HPDE6-E6E7 (cell line): ENCODE data around the gene RALGAPA1.
"Not testable (repeated sequence)": the region's sequence is repeated elsewhere in the genome, so short reads cannot be mapped to it uniquely, and the experiment has no call there.

ENCODE experiments used
- DNase-seq: peaks from one replicate; pipeline ENCODE4 v3.0.0; 2011; ENCODE audit warnings: missing footprints; ENCODE audit errors: extremely low spot score

Gene RALGAPA1

DNA sequence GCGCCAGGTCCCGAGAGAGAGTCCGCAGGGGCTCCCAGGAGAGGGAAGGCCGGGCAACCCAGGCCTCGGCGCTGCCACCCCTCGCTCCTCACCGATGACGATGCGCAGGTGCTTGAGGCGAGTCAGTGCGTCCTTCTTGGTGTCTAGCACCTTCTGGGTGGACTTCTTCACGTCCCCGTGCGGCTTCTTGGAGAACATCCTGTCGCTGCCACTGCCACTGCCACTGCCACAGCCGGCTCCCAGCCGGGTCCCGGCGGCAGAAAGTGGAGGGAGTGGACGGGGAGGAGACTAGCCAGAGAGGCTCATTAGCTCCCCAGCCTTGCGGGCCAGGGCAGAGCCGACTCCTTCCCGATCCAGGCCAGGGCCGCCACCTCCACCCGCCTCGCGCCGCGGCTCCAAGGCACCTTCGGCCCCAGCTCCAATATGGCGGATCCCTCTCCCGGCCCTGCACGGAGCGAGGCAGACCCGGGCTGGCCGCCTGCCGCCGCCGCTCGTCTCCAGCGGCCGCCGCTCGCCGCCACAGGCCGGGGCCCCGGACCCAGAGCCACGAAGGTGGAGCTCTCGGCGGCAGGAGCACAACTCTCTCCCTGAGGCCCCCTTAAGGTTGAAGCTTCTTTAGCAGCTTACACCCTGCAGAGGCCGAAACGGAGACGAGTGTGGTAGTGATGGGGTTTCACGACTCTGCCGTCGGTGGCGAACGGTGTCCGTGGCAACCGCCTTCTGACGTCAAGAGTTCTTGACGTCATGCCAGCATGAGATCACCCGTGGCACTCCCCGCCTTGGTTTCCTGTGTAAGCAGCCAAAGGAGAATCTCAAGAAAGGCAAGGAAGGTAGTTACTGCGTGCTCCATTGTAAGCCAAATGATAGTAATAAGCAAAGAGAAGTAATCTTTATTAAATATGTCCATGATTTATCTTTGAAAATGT, at the start of gene RALGAPA1:
RALGAPA1 (minus strand) TSS at position 658 of the 926 bp plus-strand sequence; CDS start at position 198, 460 bp downstream.
- peak; percentile 84 for DNase-seq

DNA sequence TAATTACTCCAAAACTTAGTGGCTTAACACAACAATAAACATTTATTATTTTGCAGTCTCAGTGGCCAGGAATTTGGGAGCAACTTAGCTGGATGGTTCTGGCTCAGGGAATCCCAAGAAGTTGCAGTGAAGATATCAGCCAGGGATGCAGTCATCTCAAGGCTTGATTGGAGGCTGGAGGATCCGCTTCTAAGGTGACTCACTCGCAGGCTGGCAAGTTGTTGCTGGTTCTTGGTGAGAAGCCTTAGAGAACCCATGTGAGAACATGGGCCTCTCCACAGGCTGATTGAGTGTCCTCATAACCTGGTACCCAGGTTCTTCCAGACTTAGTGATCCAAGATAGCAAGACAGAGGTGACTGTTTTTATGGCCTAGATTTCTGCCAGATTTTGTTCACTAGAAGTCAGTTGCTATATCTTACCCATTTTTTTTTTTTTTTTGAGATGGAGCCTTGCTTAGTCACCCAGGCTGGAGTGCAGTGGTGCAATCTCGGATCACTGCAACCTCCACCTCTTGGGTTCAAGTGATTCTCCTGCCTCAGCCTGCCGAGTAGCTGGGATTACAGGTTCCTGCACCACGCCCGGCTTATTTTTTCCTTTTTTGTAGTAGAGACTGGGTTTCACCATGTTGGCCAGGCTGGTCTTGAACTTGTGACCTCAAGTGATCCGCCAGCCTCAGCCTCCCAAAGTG, 49.6 kb upstream of the RALGAPA1 start:
- peak; percentile 60 for DNase-seq

DNA sequence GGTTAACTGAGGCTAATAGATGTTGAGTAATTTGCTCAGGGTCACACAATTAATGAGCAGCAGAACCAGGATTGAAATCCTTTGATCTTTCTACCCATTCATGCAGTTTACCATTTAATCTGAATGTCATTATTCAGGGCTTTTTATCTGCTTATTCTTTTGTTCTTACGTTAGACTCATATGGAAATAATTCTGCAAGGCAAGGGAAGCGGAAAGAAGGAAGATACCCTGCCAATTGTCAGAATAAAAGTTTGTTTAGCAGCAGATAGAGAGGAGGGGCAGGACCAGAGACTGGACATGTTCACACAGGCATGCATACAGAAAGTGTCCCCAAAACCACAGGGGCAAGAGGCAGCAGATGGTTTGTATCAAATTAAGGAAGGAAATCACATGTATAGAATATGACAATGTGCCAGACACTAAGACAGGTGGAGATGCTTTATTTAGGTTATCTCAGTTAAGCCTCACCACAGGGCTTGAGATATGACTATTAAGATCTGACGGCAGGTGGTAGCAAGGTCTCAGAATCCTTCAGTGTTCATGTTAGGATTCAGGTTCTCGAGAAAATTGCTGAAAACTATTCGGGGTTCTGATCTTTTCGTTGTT, 46.9 kb upstream of the RALGAPA1 start:
- DNase-seq, result no peak

DNA sequence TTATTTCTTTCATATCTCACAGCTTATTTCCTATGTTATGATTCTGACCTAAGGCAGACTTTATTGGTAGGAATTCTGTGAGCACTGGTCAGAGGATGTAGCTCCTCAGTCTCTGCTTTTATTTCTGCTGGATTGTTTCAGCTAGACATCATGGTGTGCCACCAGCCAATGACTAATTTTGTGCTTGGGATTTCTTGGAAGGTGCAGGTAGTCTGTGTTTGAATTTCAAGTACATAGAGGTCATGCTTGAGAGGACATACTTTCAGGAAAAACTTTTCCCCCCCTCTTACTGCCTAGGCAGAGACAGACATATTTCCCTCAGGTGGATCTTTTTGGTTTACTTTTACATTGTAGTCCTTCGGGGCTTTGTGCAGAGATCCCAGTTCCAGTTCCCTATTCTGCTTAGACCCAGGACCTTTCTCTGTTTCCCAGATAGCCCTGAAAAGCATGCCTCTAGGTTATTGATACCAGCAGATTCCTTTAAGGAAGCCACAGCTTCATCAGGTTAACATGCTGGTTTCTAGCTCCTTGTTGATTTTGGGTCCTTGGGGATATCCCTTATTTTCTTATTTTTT, 45.7 kb upstream of the RALGAPA1 start:
- DNase-seq, result no peak

DNA sequence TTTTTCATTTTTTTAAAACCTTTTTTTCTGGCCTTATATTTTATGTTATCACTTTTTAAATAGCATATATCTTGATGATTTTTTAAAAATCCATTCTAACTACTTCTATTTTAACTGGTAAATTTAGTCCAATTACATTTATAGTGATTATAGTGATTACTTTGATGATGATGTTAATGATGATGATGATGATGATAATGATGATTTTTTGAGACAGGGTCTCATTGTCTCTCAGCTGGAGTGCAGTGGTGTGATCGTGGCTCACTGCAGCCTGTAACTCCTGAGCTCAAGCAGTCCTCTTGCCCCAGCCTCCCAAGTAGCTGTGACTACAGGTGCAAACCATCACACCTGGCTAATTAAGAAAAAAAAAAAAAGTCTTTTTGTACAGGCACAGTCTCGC, 44.1 kb upstream of the RALGAPA1 start:
- DNase-seq, result no peak

DNA sequence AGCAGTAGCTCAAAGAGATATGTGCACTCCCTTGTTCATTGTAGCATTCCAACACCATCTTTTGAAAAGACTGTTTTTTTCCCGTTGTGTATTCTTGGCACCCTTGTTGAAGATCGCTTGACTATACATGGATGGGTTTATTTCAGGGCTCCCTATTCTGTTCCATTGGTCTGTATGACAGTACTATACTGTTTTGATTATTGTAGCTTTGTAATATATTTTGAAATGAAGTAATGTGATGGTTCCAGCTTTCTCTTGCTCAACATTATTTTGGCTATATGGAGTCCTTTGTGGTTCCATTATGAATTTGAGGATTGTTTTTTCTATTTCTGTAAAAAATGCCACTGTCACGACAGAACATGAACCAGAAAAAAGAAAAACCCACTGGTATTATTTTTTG, 42.7 kb upstream of the RALGAPA1 start:
- DNase-seq, result no peak

DNA sequence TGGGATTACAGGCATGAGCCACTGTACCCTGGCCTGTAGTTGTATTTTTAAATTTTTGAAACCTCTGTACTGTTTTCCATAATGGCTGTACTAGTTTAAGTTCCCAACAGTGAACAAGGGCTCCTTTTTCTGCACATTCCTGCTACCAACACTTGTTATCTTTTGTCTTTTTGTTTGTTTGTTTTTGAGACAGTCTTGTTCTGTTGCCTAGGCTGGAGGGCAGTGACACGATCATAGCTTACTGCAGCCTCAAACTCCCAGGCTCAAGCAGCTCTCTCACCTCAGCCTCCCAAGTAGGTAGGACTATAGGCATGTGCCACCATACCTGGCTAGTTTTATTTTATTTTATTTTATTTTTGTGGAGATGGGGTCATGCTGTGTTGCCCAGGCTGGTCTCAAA, 40.0 kb upstream of the RALGAPA1 start:
- DNase-seq, result no peak

DNA sequence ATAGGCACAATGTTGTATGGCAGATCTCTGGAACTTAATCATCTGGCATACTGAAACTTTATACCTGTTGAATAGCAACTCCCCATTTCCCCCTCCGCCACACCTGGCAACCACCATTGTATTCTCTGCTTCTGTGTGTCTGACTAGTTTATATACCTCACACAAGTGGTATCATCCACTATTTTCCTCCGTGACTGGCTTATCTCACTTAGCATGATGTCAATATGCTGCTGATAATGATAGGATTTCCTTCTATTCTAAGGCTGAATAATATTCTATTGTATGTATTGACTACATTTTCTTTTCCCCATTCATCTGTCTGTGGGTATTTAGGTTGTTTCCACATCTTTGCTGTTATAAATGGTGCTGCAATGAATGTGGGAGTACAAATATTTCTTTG, 38.5 kb upstream of the RALGAPA1 start:
- DNase-seq, result no peak

DNA sequence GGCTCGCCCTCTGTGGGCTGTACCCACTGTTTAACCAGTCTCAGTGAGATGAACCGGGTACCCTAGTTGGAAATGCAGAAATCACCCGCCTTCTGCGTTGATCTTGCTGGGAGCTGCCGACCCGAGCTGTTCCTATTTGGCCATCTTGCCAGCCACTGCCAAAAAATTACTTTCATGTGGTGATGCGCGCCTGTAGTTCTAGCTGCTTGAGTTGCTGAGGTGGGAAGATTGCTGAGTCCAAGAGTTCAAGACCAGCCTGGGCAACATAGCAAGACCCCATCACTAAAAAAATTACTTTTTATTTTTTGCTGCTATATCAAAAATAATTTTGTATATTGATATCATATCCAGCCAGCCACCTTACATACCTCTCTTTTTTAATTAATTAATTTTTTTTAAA, 35.4 kb upstream of the RALGAPA1 start:
- DNase-seq, result no peak

DNA sequence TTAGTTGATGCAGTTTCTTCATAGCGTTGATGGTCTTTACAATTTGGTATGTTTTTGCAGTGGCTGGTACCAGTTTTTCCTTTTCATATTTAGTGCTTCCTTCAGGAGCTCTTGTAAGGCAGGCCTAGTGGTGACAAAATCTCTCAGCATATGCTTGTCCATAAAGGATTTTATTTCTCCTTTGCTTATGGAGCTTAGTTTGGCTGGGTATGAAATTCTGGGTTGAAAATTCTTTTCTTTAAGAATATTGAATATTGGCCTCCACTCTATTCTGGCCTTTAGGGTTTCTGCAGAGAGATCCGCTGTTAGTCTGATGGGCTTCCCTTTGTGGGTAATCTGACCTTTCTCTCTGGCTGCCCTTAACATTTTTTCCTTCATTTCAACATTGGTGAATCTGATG, 33.1 kb upstream of the RALGAPA1 start:
- DNase-seq, result not testable (repeated sequence)

DNA sequence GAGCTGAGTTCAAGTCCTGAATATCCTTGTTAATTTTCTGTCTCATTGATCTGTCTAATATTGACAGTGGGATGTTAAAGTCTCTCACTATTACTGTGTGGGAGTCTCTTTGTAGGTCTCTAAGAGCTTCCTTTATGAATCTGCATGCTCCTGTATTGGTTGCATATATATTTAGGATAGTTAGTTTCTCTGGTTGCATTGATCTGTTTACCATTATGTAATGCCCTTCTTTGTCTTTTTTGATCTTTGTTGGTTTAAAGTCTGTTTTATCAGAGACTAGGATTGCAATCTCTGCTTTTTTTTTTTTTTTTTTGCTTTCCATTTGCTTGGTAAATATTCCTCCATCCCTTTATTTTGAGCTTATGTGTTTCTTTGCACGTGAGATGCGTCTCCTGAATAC, 32.6 kb upstream of the RALGAPA1 start:
- DNase-seq, result not testable (repeated sequence)

DNA sequence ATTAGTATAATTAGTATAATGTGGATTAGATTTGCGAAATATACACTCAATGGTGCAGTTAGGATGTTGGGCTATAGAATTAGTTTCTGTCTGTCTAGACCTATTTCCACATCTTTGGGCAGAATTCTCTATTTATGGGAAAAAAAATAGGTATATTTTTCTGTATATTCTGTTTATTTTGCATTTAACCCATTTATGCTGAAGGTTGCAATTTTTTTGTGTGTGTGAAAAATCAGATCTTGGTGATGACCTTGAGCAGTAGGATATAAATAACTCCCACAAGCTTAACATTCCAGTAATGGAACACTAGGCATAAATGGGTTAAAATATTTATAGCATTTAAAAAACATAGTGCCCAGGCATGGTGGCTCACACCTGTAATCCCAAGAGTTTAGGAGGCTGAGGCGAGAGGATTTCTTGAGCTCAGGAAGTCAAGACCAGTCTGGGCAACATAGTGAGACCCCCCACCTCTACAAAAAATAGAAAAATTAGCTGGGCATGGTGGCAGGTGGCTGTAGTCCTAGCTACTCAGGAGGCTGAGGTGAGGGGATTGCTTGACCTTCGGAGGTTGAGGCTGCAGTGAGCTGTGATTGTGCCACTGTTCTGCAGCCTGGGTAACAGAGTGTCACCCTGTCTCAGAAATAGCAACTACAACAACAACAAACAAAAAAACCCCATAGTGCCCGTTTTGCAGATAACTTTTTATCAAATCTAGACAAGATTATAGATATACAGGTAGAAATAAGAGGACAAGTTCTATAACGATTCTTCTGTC, 26.3 kb upstream of the RALGAPA1 start:
- no peak for DNase-seq

DNA sequence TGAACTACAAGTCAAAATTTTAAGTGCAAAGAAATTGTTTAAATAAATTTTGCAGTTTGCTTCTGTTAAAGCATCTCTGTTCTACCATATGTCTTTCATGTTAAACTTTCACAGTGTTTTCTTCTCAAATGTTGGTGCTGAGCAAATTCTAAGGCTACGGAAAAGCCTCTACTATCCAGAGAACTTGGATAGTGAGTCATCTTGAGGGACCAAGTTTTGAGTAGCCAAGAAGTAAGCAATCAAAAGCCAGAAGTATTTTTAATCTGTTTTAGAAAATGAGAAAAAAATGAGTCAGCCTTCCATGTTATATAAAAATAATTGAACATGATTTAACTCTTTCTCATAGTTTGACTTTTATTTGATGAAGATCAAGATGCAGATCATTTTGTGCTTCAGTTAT, 20.4 kb upstream of the RALGAPA1 start:
- DNase-seq, result no peak

DNA sequence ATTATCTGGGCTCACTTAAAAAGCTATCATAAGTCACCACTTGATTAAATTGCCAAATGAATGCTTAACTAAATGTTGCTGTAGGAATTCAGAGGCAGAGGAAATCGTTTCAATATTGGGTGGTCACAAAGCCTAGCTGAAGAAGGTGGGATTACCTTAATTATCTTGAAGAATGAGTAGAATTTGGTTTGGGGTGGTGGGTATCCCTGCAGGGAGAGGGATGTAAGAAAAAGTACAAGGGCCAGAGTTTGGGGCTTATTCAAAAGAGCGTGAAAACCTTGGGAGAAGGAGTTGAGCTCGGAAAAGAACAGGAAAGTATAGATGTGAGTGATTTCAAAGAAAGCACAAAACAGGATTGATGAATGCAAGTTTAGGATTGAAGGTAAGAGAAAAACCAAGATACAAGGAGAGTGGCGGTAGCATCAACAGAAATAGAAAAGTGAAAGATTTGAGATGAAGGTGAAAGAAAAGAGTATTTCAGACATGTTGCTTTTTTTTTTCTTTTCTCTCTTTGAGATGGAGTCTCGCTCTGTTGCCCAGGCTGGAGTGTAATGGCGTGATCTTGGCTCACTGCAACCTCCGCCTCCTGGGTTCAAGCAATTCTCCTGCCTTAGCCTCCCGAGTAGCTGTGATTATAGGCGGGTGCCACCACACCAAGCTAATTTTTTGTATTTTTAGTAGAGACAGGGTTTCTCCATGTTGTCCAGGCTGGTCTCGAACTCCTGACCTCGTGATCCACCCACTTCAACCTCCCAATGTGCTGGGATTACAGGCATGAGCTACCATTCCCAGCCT, 18.8 kb upstream of the RALGAPA1 start:
- DNase-seq, result no peak

DNA sequence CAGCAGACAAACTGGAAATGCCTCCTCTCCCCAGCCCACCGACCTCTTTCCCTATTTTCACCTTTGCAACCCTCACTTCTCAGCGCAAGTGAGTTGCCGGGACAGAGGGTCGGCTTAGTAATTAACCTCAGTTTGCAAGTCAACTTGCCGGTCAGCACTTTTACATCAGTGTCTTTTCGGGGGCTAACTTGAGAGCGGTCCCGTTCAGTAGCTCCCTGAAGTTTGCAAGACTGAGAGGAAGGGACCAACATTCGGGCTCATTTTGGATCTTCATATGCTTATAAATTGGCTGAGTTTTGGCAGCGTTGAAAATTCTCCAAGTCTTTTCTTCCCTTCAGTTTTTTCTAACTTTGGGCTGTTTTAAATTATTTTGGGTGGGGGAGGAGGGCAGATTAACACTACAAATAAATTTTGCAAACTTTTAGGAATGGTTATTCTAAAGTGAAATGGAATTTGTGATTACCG, 17.9 kb upstream of the RALGAPA1 start:
- no peak for DNase-seq

DNA sequence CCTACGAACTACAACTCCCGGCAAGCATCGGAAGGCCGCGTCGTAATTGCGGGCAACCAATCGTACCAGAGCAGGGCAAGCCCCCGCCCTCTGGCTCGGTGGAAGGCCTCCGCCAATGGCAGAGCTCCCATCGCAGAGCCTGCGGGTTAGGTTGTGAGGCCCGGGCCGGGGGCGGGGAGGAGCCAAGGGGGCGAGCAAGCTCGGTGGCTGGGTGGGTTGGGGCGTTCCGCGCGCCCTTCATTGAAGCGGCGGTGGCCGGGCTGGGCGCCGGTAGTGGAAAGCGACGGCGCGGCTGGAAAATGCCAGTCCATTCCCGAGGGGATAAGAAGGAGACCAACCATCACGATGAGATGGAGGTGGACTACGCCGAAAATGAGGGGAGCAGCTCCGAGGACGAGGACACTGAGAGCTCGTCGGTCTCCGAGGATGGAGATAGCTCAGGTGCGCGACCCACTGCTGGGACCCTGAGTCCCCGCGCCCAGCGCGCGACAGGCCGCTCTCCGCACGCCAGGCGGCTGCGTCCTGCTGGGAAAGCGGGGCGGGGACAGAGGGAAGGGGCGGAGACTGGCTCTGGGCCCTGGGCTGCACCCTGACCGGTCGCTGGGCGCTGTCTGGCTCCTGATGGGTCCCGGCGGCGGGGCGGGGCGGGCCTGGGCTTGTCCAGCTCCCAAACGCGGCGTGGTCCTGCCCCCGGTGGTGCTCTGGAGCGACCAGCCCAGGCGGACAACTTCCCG, 17.3 kb upstream of the RALGAPA1 start, which contains the start of gene BRMS1L:
BRMS1L (plus strand) TSS at position 121 of the 734 bp plus-strand sequence; CDS start at position 300, 179 bp downstream.
- DNase-seq, result peak; percentile 97

DNA sequence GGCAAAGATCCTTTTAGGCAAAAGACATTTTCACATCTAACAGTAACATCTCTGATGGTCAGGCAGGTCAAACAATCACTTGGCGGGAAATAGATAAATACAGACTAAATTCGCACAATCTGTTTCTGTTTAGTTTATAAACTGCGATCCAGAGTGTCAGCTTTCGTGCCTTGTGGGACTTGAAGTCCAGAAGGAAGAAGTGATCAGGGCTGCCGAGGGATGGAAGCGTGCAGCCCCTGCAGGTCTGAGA, 16.8 kb upstream of the RALGAPA1 start:
- no peak for DNase-seq

DNA sequence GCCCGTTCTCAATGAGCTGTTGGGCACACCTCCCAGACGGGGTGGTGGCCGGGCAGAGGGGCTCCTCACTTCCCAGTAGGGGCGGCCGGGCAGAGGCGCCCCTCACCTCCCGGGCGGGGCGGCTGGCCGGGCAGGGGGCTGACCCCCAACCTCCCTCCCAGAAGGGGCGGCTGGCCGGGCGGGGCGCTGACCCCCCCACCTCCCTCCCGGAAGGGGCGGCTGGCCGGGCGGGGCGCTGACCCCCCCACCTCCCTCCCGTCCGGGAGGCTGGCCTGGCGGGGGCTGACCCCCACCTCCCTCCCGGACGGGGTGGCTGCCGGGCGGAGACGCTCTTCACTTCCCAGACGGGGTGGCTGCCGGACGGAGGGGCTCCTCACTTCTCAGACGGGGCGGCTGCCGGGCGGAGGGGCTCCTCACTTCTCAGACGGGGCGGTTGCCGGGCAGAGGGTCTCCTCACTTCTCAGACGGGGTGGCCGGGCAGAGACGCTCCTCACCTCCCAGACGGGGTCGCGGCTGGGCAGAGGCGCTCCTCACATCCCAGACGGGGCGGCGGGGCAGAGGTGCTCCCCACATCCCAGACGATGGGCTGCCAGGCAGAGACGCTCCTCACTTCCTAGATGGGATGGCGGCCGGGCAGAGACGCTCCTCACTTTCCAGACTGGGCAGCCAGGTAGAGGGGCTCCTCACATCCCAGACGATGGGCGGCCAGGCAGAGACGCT, 15.5 kb upstream of the RALGAPA1 start:
- not testable (repeated sequence) for DNase-seq

DNA sequence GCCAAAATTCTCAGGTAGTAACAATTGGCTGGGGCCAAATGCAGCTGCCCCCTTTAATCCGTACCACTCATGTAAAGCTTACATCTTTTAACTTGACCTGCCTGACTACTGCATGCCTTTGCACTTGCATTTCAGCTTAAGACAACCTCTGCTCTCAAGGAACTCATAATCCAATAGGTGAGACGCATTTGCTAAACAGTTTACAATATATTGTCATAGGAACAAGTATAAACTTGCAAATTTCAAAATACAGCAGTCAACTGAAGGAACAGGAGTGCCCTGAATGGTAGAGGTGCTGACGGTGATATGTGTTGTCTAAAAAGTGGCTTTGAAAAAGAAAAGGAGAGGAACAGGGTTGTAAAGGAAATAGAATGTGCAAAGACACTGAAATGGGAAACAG, 13.4 kb upstream of the RALGAPA1 start:
- DNase-seq, result no peak
